GM12878 (cell line): ENCODE measurements around the gene FXN. TPM values are rescaled to one million over a fixed set of nuclear protein-coding genes. Genes with fewer than 3 reads are reported as not detected.

Experiments used
- ATAC-seq: fragments of 200-7000 bp; cut with Tn5 transposase; 3 replicates; pipeline ENCODE4 v1.9.1; 2020; ENCODE audit warnings: mild to moderate bottlenecking, moderate library complexity
- BruUV-seq: library from RNA; stranded (reverse); fragments of 400-500 nt; replicated peaks from 2 replicates; lab custom pipeline; 2021; lab: Mats Ljungman, UMichigan
- CTCF ChIA-PET: fragments of 300-600 bp; sonication (Branson Sonifier 250); formaldehyde crosslinking; extraction: SDS; loops from one replicate; lab custom pipeline; 2021; ENCODE audit warnings: inconsistent platforms; lab: Yijun Ruan, JAX
- POLR2A ChIA-PET: fragments of 350-600 bp; formaldehyde crosslinking; extraction: SDS; loops from one replicate; lab custom pipeline; 2021; ENCODE audit warnings: inconsistent platforms; lab: Charles Lee
- RAD21 ChIA-PET: fragments of 300-600 bp; sonication (Branson Sonifier 250); formaldehyde crosslinking; loops from one replicate; lab custom pipeline; 2023; ENCODE audit warnings: antibody characterized with exemption; ENCODE audit not compliant: unreplicated experiment; lab: Charles Lee
- SMC1A ChIA-PET: fragments of 300-600 bp; sonication (Branson Sonifier 250); formaldehyde crosslinking; loops from one replicate; lab custom pipeline; 2023; ENCODE audit not compliant: unreplicated experiment, uncharacterized antibody; lab: Charles Lee
- DNase-seq: peaks from one replicate; pipeline ENCODE4 v3.0.0-alpha.2; 2011; ENCODE audit warnings: low read depth, low spot score
- FAIRE-seq: peaks from 3 replicates; lab custom pipeline; 2011; peaks lifted over from hg19 to GRCh38; lab: Jason Lieb, UNC
- H2AFZ ChIP-seq: 2 replicates; pipeline ENCODE4 v1.6.0; 2011; ENCODE audit warnings: low read depth, low read length, control low read depth; ENCODE audit not compliant: control insufficient read depth
- H3K27ac ChIP-seq: 2 replicates; pipeline ENCODE4 v1.5.1; 2011; ENCODE audit warnings: control low read depth; ENCODE audit not compliant: control insufficient read depth, insufficient read depth
- H3K27me3 ChIP-seq, 2 experiments: replicated peaks in 1 of 2; 2 replicates each; pipeline versions ENCODE4 v1.6.0 to v1.6.1; 2011; ENCODE audit warnings: low read length in 1 of 2; ENCODE audit not compliant: control insufficient read depth in 2 of 2, insufficient read depth in 2 of 2
- H3K36me3 ChIP-seq, 2 experiments: 2 replicates each; pipeline ENCODE4 v1.5.1; 2011; ENCODE audit warnings: low read length in 1 of 2; ENCODE audit not compliant: control insufficient read depth in 2 of 2, insufficient read depth in 2 of 2
- H3K4me1 ChIP-seq: 2 replicates; pipeline ENCODE4 v1.6.1; 2011; ENCODE audit warnings: mild to moderate bottlenecking, low read length, moderate library complexity, mixed read lengths; ENCODE audit not compliant: control insufficient read depth, insufficient read depth
- H3K4me2 ChIP-seq: 2 replicates; pipeline ENCODE4 v1.6.0; 2011; ENCODE audit warnings: control low read depth; ENCODE audit not compliant: control insufficient read depth, insufficient read depth
- H3K4me3 ChIP-seq: fragments of 200-600 bp; sonication (generic); 2 replicates; pipeline ENCODE4 v1.5.1; 2016
- H3K79me2 ChIP-seq: 2 replicates; pipeline ENCODE4 v1.6.0; 2011; ENCODE audit warnings: low read length; ENCODE audit not compliant: control insufficient read depth, insufficient read depth
- H3K9ac ChIP-seq: 2 replicates; pipeline ENCODE4 v1.8.0; 2011; ENCODE audit warnings: low read length, control low read depth, mixed read lengths; ENCODE audit not compliant: control insufficient read depth, insufficient read depth
- H3K9me3 ChIP-seq: replicated peaks from 3 replicates; pipeline ENCODE4 v1.5.1; 2011; ENCODE audit warnings: mild to moderate bottlenecking, low read length; ENCODE audit not compliant: control insufficient read depth, insufficient read depth
- H4K20me1 ChIP-seq: 2 replicates; pipeline ENCODE4 v1.6.0; 2011; ENCODE audit not compliant: control insufficient read depth, insufficient read depth
- EZH2 ChIP-seq: IDR thresholded peaks from 2 replicates; pipeline ENCODE4 v1.6.1; 2012; ENCODE audit warnings: low read depth, mild to moderate bottlenecking, control low read depth, inconsistent platforms, low read length, borderline replicate concordance; ENCODE audit not compliant: control insufficient read depth
- RAD21 ChIP-seq: IDR thresholded peaks from 2 replicates; pipeline ENCODE4 v1.6.1; 2011; ENCODE audit warnings: mild to moderate bottlenecking, low read depth, low read length, moderate library complexity; ENCODE audit not compliant: insufficient read depth
- RUNX3 ChIP-seq: IDR thresholded peaks from 2 replicates; pipeline ENCODE4 v1.6.1; 2012; ENCODE audit warnings: low read length, inconsistent platforms
- SMAD1 ChIP-seq: fragments of 450-650 bp; IDR thresholded peaks from 2 replicates; pipeline ENCODE4 v1.6.1; 2018; ENCODE audit warnings: mild to moderate bottlenecking, low read depth; ENCODE audit not compliant: partially characterized antibody
- SMC3 ChIP-seq: IDR thresholded peaks from 2 replicates; pipeline ENCODE4 v1.6.1; 2011; ENCODE audit warnings: low read length, improper control_type of control experiment, borderline replicate concordance
- YY1 ChIP-seq: IDR thresholded peaks from 2 replicates; pipeline ENCODE4 v1.6.1; 2011; ENCODE audit warnings: low read depth, mild to moderate bottlenecking, low read length
- WGBS: methylation state at CpG from one replicate; pipeline ENCODE4 v1.1.6; 2016; ENCODE audit warnings: low lambda C conversion rate; ENCODE audit not compliant: insufficient replicate concordance, insufficient coverage; ENCODE audit errors: missing lambda C conversion rate; 5-methylcytosine and 5-hydroxymethylcytosine counted together
- in situ Hi-C: fragments of 300-500 bp; cut with MboI; formaldehyde crosslinking; loops from 9 replicates; pipeline ENCODE4 v1.14.3; 2018; ENCODE audit warnings: mixed read lengths
- intact Hi-C: fragments of 100-400 bp; cut with micrococcal nuclease; formaldehyde crosslinking; loops from one replicate; pipeline ENCODE4 v1.14.2; 2022; ENCODE audit not compliant: unreplicated experiment
- polyA plus RNA-seq, 11 experiments: library from polyadenylated mRNA; depleted of rRNA in 4 of 11; unstranded in 6 of 11; stranded (reverse) in 5 of 11; fragments of >200 nt; fragmentation: Nextera tagmentation in 4 of 11; fragmentation: Illumina TruSeq in 1 of 11; extraction: Ambion mirVana in 4 of 11; extraction: Trizol in 1 of 11; gene quantifications; 1 replicate in 1 of 11; 2 replicates in 10 of 11; pipeline versions ENCODE4 v1.2.1 to v1.2.3, GENCODE V29; 2011 to 2016; ENCODE audit warnings: inconsistent platforms in 2 of 11, missing spikeins in 2 of 11, low read depth in 1 of 11
- total RNA-seq, 4 experiments: library from RNA; depleted of rRNA in 3 of 4; stranded (reverse); fragments of >200 nt in 3 of 4; fragmentation: Illumina TruSeq in 1 of 4; extraction: Trizol in 1 of 4; gene quantifications; 2 replicates each; pipeline versions ENCODE4 v1.2.1 to v1.2.3, GENCODE V29; 2013 to 2021
- TF ChIP-seq, protein P1 (sequence below), 3 experiments: IDR thresholded peaks in 2 of 3; conservative IDR thresholded peaks in 1 of 3; 2 replicates each; pipeline ENCODE4 v1.5.1; 2011; ENCODE audit warnings: low read depth in 3 of 3, low read length in 3 of 3, mild to moderate bottlenecking in 3 of 3, control low read depth in 2 of 3, moderate library complexity in 2 of 3, inconsistent platforms in 1 of 3, mixed read lengths in 1 of 3; ENCODE audit not compliant: control insufficient read depth in 2 of 3, insufficient read depth in 1 of 3; ENCODE audit errors: extremely low read depth in 1 of 3

The FXN gene
- total and polyA plus RNA-seq, 10 of the 15 experiments (the other 5 are each of a cell fraction or from before 2014, with no cell fraction given) = 7.3 to 78.0 (median 23.2) TPM

DNA sequence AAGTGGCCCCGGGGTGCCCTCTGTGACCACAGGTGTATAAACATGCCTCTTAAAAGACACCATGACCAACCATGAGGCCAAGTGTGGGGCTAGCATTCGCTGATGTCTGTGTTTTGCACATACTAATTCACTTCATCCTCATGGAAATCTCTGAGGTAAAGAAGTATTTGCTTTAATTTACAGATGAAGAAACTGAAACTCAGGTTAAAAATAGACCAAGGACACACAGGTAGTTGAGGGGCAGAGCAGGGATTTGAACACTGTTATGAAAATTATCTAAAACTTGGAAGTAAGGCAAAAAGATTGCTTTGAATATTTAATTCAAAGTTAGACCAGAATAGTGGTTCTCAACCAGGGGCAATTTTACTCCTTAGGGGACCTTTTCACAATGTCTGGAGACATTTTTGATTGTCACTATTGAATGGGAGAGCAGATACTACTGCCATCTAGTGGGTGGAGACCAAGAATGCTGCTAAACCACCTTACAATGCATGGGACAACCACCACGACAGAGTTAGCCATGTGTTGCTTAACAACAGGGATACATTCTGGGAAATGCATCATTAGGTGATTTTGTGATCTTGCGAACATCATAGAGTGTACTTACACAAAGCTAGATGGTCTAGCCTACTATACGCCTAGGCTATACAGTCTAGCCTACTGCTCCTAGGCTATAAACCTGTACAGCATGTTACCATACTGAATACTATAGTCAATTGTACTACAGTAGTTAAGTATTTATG is 8.0 kb upstream of the FXN start:
- no TSS peak for BruUV-seq
- 2% methylated on average over 5 of the region's 5 CpGs for WGBS
- Histone ChIP-seq H3K9me3 (peaks cover 3% of the 10 kb centered on the region; the same call in 2 of the 3 replicates), H3K4me1 (peaks cover 6% of the 10 kb centered on the region), H3K27me3 (no peaks in the 10 kb centered on the region), H3K4me2 (0 out of 2 replicates have a peak overlapping the region, but pooled peaks have one; percentile 2), H3K4me3 (no peak overlapping the region), H3K9ac (no peak overlapping the region), H4K20me1 (no peaks in the 10 kb centered on the region), H2AFZ (peak overlapping the region; percentile 13; the same call in 1 of the 2 replicates), H3K36me3 (no peaks in the 10 kb centered on the region), H3K27ac (no peak overlapping the region), H3K79me2 (no peaks in the 10 kb centered on the region)
- peak; percentile 95 for ATAC-seq
- in situ Hi-C loops = no loop called here
- intact Hi-C loops = loop anchor here (5.0 kb wide), 1 partner anchor 445 kb away; no protein-coding TSS in a partner anchor
- peak; percentile 51 for DNase-seq
- ChIA-PET RAD21 (interaction anchor here (1.2 to 1.4 kb wide), 2 partner anchors 28 to 321 kb away, joined by 3 read pairs; no protein-coding TSS in a partner anchor), POLR2A (no interaction called here), CTCF (interaction anchor here (0.8 to 1.7 kb wide), 9 partner anchors 9 to 555 kb away, joined by 3 to 5 read pairs (median 3); no protein-coding TSS in a partner anchor), SMC1A (no interaction called here)
- TF ChIP-seq SMC3 = peak; percentile 44; the same call in 1 of the 2 replicates
- TF ChIP-seq RAD21 = peak; percentile 74
- TF ChIP-seq YY1 = peak; percentile 58; the same call in 1 of the 2 replicates
- TF ChIP-seq SMAD1 = no peak
- TF ChIP-seq RUNX3 = peak; percentile 20; the same call in 1 of the 2 replicates
- TF ChIP-seq, protein P1, sequence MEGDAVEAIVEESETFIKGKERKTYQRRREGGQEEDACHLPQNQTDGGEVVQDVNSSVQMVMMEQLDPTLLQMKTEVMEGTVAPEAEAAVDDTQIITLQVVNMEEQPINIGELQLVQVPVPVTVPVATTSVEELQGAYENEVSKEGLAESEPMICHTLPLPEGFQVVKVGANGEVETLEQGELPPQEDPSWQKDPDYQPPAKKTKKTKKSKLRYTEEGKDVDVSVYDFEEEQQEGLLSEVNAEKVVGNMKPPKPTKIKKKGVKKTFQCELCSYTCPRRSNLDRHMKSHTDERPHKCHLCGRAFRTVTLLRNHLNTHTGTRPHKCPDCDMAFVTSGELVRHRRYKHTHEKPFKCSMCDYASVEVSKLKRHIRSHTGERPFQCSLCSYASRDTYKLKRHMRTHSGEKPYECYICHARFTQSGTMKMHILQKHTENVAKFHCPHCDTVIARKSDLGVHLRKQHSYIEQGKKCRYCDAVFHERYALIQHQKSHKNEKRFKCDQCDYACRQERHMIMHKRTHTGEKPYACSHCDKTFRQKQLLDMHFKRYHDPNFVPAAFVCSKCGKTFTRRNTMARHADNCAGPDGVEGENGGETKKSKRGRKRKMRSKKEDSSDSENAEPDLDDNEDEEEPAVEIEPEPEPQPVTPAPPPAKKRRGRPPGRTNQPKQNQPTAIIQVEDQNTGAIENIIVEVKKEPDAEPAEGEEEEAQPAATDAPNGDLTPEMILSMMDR (IDR thresholded peaks at IDR 0.05 in 2 of 3, conservative IDR thresholded peaks at IDR 0.05 in 1 of 3; ENCODE audit: control insufficient read depth in 2 of 3, extremely low read depth in 1 of 3, insufficient read depth in 1 of 3, low read depth in 3 of 3, low read length in 3 of 3) = peak; percentile 76 to 83 (median 79)
- no peak for TF ChIP-seq EZH2
- peak; percentile 94 for FAIRE-seq
